NCI-H187 (cell line): ENCODE data around the gene PON2.
"Not testable (repeated sequence)": the region's sequence is repeated elsewhere in the genome, so short reads cannot be mapped to it uniquely, and the experiment has no call there.

Experiments used
- DNase-seq, 2 experiments: peaks; one replicate each; lab custom pipeline; 2025; lab: John Stamatoyannopoulos, UW

Gene PON2

GRCh38 chr7:95434557-95435421 lies at the start of gene PON2:
TSS of gene PON2 (minus strand) at chr7:95435028. CDS start at chr7:95434951, 77 bp downstream.
- DNase-seq: peak in 1 of 2 experiments; percentile 14

- no peak for DNase-seq
Observed at GRCh38 chr7:95482424-95482823, 47.6 kb upstream of the PON2 start.

GRCh38 chr7:95481271-95482165 lies 46.7 kb upstream of the PON2 start:
- peak in 1 of 2 experiments; percentile 11 for DNase-seq

- DNase-seq: no peak
Observed at GRCh38 chr7:95479992-95480624, 45.3 kb upstream of the PON2 start.

GRCh38 chr7:95478272-95479037 lies 43.6 kb upstream of the PON2 start:
- no peak for DNase-seq

GRCh38 chr7:95476904-95477594 lies 42.2 kb upstream of the PON2 start:
- peak in 1 of 2 experiments; percentile 21 for DNase-seq

GRCh38 chr7:95476072-95476847 lies 41.4 kb upstream of the PON2 start:
- no peak for DNase-seq

- peak in 1 of 2 experiments; percentile 24 for DNase-seq
Observed at GRCh38 chr7:95473276-95473985, 38.6 kb upstream of the PON2 start.

- no peak for DNase-seq
Observed at GRCh38 chr7:95472581-95473161, 37.8 kb upstream of the PON2 start.

- DNase-seq: no peak
Observed at GRCh38 chr7:95471071-95471470, 36.2 kb upstream of the PON2 start.

- DNase-seq: no peak
Observed at GRCh38 chr7:95470452-95470851, 35.6 kb upstream of the PON2 start.

- DNase-seq: peak; percentile 21 to 42
Observed at GRCh38 chr7:95469848-95470247, 35.0 kb upstream of the PON2 start.

- DNase-seq: no peak
Observed at GRCh38 chr7:95469187-95469586, 34.4 kb upstream of the PON2 start.

- no peak for DNase-seq
Observed at GRCh38 chr7:95467912-95468607, 33.2 kb upstream of the PON2 start.

- not testable (repeated sequence) for DNase-seq
Observed at GRCh38 chr7:95460653-95461052, 25.8 kb upstream of the PON2 start.

GRCh38 chr7:95457947-95458346 lies 23.1 kb upstream of the PON2 start:
- no peak for DNase-seq

- DNase-seq: no peak
Observed at GRCh38 chr7:95454438-95455045, 19.7 kb upstream of the PON2 start.

- no peak for DNase-seq
Observed at GRCh38 chr7:95446618-95447017, 11.8 kb upstream of the PON2 start.
